ENCODE results near the gene KDM1A. TPM values are rescaled to one million over a fixed set of nuclear protein-coding genes. Genes with fewer than 3 reads are reported as not detected.

The KDM1A gene
- total and polyA plus RNA-seq, 10 of the 15 experiments (the other 5 are each of a cell fraction or from before 2014, with no cell fraction given), result 39.2 to 118 (median 98.9) TPM

- SMC1A ChIA-PET (ENCODE audit: uncharacterized antibody, unreplicated experiment), result no interaction called here
- Histone ChIP-seq H3K4me1 (ENCODE audit: control insufficient read depth, insufficient read depth, low read length) (peaks cover 3% of the 10 kb centered on the region; the same call in 1 of the 2 replicates), H3K79me2 (ENCODE audit: control insufficient read depth, insufficient read depth, low read length) (no peaks in the 10 kb centered on the region), H3K4me2 (ENCODE audit: control insufficient read depth, insufficient read depth) (no peak overlapping the region), H3K4me3 (no peak overlapping the region), H4K20me1 (ENCODE audit: control insufficient read depth, insufficient read depth) (no peaks in the 10 kb centered on the region), H3K27ac (ENCODE audit: control insufficient read depth, insufficient read depth) (no peak overlapping the region), H3K27me3 (replicated peaks in 1 of 2; ENCODE audit: control insufficient read depth in 2 of 2, insufficient read depth in 2 of 2, low read length in 1 of 2) (no peaks in the 10 kb centered on the region), H3K36me3 (ENCODE audit: control insufficient read depth in 2 of 2, insufficient read depth in 2 of 2, low read length in 1 of 2) (no peaks in the 10 kb centered on the region), H3K9me3 (replicated peaks; ENCODE audit: control insufficient read depth, insufficient read depth, low read length) (no peaks in the 10 kb centered on the region), H2AFZ (ENCODE audit: control insufficient read depth, low read depth, low read length) (no peak overlapping the region), H3K9ac (ENCODE audit: control insufficient read depth, insufficient read depth, low read length) (no peak overlapping the region)
- POLR2A ChIA-PET, result interaction anchor here (0.7 kb wide), 1 partner anchor 83 kb away, joined by 3 read pairs; no protein-coding TSS in a partner anchor
- no peak for DNase-seq (ENCODE audit: low read depth, low spot score)
- FAIRE-seq, result no peak
- RAD21 ChIA-PET (ENCODE audit: unreplicated experiment), result no interaction called here
- ATAC-seq, result no peak
- no TSS peak for BruUV-seq (replicated peaks)
- in situ Hi-C loops (cut with MboI) (no loop called here), intact Hi-C loops (cut with micrococcal nuclease; ENCODE audit: unreplicated experiment) (no loop called here)
- TF ChIP-seq ATF7 (IDR thresholded peaks at IDR 0.05; ENCODE audit: low read depth) (no peak), SP1 (IDR thresholded peaks at IDR 0.05; ENCODE audit: low read depth, low read length) (no peak), KAT2A (conservative IDR thresholded peaks at IDR 0.05; ENCODE audit: control insufficient read depth, low read depth, low read length) (no peak), NBN (IDR thresholded peaks at IDR 0.05) (no peak), ZZZ3 (IDR thresholded peaks at IDR 0.05; ENCODE audit: control insufficient read depth, insufficient read length, low read depth) (no peak), HDGF (IDR thresholded peaks at IDR 0.05) (no peak), GABPA (IDR thresholded peaks at IDR 0.05; ENCODE audit: low read depth) (no peak), NFIC (IDR thresholded peaks at IDR 0.05; ENCODE audit: low read depth, low read length) (no peak), USF1 (IDR thresholded peaks at IDR 0.05; ENCODE audit: borderline replicate concordance, extremely low read length, insufficient read depth, low read depth, low read length) (no peak), SIX5 (IDR thresholded peaks at IDR 0.05; ENCODE audit: low read depth, low read length, severe bottlenecking) (no peak), CEBPB (IDR thresholded peaks at IDR 0.05; ENCODE audit: borderline replicate concordance in 1 of 2, low read depth in 2 of 2, low read length in 2 of 2) (no peak), POLR2AphosphoS5 (IDR thresholded peaks at IDR 0.05; ENCODE audit: low read length) (no peak), CEBPZ (IDR thresholded peaks at IDR 0.05; ENCODE audit: low read depth, low read length) (no peak), BCLAF1 (IDR thresholded peaks at IDR 0.05) (no peak), TCF7 (IDR thresholded peaks at IDR 0.05; ENCODE audit: borderline replicate concordance) (no peak), ZBED1 (IDR thresholded peaks at IDR 0.05; ENCODE audit: borderline replicate concordance) (no peak), FOS (IDR thresholded peaks at IDR 0.05; ENCODE audit: borderline replicate concordance, extremely low read depth, insufficient read length) (no peak)
- CTCF ChIA-PET, result no interaction called here
- WGBS (ENCODE audit: insufficient coverage, insufficient replicate concordance, low lambda C conversion rate, missing lambda C conversion rate), result 53% methylated on average over 4 of the region's 4 CpGs
Observed at GRCh38 chr1:23007106-23007505, 12.2 kb upstream of the KDM1A start.

Data from GM12878 (cell line).